ENCODE measurements around the gene NUP214. TPM values are rescaled to one million over a fixed set of nuclear protein-coding genes. Genes with fewer than 3 reads are reported as not detected.

Gene NUP214
- total RNA-seq, 1 donor from 2014 or later = 70.2 TPM

- H3K36me3 ChIP-seq = no peaks in the 10 kb centered on the region
- intact Hi-C loops (cut with DNase I) = no loop called here
Observed at GRCh38 chr9:131087354-131087893, 38.0 kb upstream of the NUP214 start.

GRCh38 chr9:131090025-131090787 lies 35.2 kb upstream of the NUP214 start:
- Histone ChIP-seq H3K36me3 (no peaks in the 10 kb centered on the region), H3K27me3 (no peaks in the 10 kb centered on the region), H3K27ac (no peak overlapping the region), H3K4me3 (no peak overlapping the region), H3K9me3 (no peaks in the 10 kb centered on the region), H3K4me1 (no peaks in the 10 kb centered on the region)
- no peak for TF ChIP-seq CTCF (IDR thresholded peaks at IDR 0.05)
- TF ChIP-seq POLR2AphosphoS5 (IDR thresholded peaks at IDR 0.05; ENCODE audit: insufficient read depth in 1 of 2, low read depth in 1 of 2) = no peak
- DNase-seq (ENCODE audit: extremely low spot score in 2 of 2) = no peak
- intact Hi-C loops (cut with DNase I) = no loop called here

More at GRCh38 chr9:131087354-131087893, 38.0 kb upstream of the NUP214 start:
- DNase-seq (ENCODE audit: extremely low spot score in 2 of 2) = no peak
- no peak overlapping the region for H3K27ac ChIP-seq
- TF ChIP-seq POLR2AphosphoS5 (IDR thresholded peaks at IDR 0.05; ENCODE audit: insufficient read depth in 1 of 2, low read depth in 1 of 2) (no peak), POLR2A (IDR thresholded peaks at IDR 0.05) (no peak), CTCF (IDR thresholded peaks at IDR 0.05) (no peak)
- no peaks in the 10 kb centered on the region for H3K9me3 ChIP-seq
- H3K4me1 ChIP-seq = no peaks in the 10 kb centered on the region
- no peak overlapping the region for H3K4me3 ChIP-seq
- no peaks in the 10 kb centered on the region for H3K27me3 ChIP-seq

DNA sequence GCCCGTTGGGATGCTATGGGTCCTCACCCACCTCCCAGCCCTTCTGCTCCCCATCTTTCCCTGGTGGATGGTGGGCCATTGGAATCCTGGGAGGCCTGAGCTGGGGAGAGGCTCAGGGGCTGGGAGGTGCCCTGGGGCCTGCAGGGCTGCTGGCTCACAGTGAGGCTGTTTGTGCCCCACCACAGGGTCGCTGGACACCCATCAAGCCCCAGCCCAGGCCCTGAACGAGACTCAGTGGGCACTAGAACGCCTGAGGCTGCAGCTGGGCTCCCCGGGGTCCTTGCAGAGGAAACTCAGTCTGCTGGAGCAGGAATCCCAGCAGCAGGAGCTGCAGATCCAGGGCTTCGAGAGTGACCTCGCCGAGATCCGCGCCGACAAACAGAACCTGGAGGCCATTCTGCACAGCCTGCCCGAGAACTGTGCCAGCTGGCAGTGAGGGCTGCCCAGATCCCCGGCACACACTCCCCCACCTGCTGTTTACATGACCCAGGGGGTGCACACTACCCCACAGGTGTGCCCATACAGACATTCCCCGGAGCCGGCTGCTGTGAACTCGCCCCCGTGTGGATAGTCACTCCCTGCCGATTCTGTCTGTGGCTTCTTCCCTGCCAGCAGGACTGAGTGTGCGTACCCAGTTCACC lies 33.9 kb upstream of the NUP214 start:
- Histone ChIP-seq H3K27me3 (no peaks in the 10 kb centered on the region), H3K4me1 (peaks cover 9% of the 10 kb centered on the region), H3K27ac (no peak overlapping the region), H3K4me3 (no peak overlapping the region), H3K36me3 (no peaks in the 10 kb centered on the region), H3K9me3 (no peaks in the 10 kb centered on the region)
- no peak for TF ChIP-seq POLR2AphosphoS5 (IDR thresholded peaks at IDR 0.05; ENCODE audit: insufficient read depth in 1 of 2, low read depth in 1 of 2)
- TF ChIP-seq CTCF (IDR thresholded peaks at IDR 0.05) = no peak
- intact Hi-C loops (cut with DNase I) = no loop called here
- no peak for DNase-seq (ENCODE audit: extremely low spot score in 2 of 2)

- Histone ChIP-seq H3K27me3 (no peaks in the 10 kb centered on the region), H3K27ac (no peak overlapping the region)
Observed at GRCh38 chr9:131092030-131092429, 33.4 kb upstream of the NUP214 start.

More at GRCh38 chr9:131092030-131092429, 33.4 kb upstream of the NUP214 start:
- Histone ChIP-seq H3K4me1 (peaks cover 14% of the 10 kb centered on the region), H3K9me3 (no peaks in the 10 kb centered on the region), H3K36me3 (no peaks in the 10 kb centered on the region), H3K4me3 (no peak overlapping the region)
- no peak for DNase-seq (ENCODE audit: extremely low spot score in 2 of 2)
- intact Hi-C loops (cut with DNase I) = no loop called here
- TF ChIP-seq POLR2A (IDR thresholded peaks at IDR 0.05) (no peak), POLR2AphosphoS5 (IDR thresholded peaks at IDR 0.05; ENCODE audit: insufficient read depth in 1 of 2, low read depth in 1 of 2) (no peak), CTCF (IDR thresholded peaks at IDR 0.05) (no peak)

All from vagina (tissue), 2 donors.